CD4-positive, alpha-beta T cell treated with Interleukin-1 beta for 1 hour (primary cell): ENCODE measurements around the gene DRC3.

ENCODE experiments used
- DNase-seq, 2 donors: peaks; one replicate each; pipeline ENCODE4 v3.0.0-alpha.2; 2020 to 2022

DRC3 gene

GRCh38 chr17:18056214-18056613 lies 83.6 kb downstream of the DRC3 start:
- no peak for DNase-seq

GRCh38 chr17:18059283-18059682 lies 86.6 kb downstream of the DRC3 start:
- no peak for DNase-seq

GRCh38 chr17:18064053-18064452 lies 91.4 kb downstream of the DRC3 start:
- DNase-seq, result no peak

DNA sequence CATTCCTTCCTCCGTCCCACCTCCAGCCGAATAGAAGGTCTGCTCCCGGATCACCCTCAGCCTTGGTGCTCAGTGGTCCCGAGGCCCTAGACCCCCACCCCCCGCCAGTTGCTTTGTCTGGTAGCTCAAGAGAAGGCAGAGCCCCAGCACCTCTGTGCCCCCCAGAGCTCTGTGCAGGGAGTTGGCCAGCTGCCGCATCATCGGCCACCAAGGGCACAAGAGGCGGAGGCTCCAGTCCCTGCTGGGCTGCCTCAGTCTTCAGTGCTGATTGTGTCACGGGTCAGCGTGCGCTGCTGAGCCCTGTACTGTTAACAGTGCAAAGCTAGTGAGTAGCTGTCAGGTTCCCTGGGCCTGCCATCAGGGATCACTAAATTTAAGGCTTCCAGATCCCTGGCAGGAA lies 92.9 kb downstream of the DRC3 start:
- DNase-seq, result no peak
